Immature natural killer cell (primary cell): ENCODE results near the gene FFAR3. TPM values are rescaled to one million over a fixed set of nuclear protein-coding genes. Genes with fewer than 3 reads are reported as not detected.
"Not testable (repeated sequence)": the region's sequence is repeated elsewhere in the genome, so short reads cannot be mapped to it uniquely, and the experiment has no call there.

Experiments
- DNase-seq, 3 donors: peaks; one replicate each; pipeline ENCODE4 v3.0.0; 2022; ENCODE audit warnings: mixed read lengths in 1 of 3
- H3K27ac Mint-ChIP-seq, 6 donors: one replicate each; pipeline ENCODE4 v1.8.0; 2020; ENCODE audit warnings: mixed read lengths in 6 of 6, mild to moderate bottlenecking in 5 of 6, inconsistent platforms in 4 of 6, moderate library complexity in 3 of 6
- H3K27me3 Mint-ChIP-seq, 3 donors: one replicate each; pipeline ENCODE4 v1.8.0; 2020 to 2021; ENCODE audit warnings: low read depth in 3 of 3, mild to moderate bottlenecking in 3 of 3, mixed read lengths in 3 of 3, moderate library complexity in 3 of 3, inconsistent platforms in 1 of 3
- H3K36me3 Mint-ChIP-seq, 3 donors: one replicate each; pipeline ENCODE4 v1.8.0; 2020; ENCODE audit warnings: mixed read lengths in 3 of 3, inconsistent platforms in 2 of 3, mild to moderate bottlenecking in 2 of 3
- H3K4me1 Mint-ChIP-seq, 2 donors: one replicate each; pipeline ENCODE4 v1.8.0; 2020; ENCODE audit warnings: inconsistent platforms in 2 of 2, mild to moderate bottlenecking in 2 of 2, mixed read lengths in 2 of 2, moderate library complexity in 1 of 2
- H3K4me3 Mint-ChIP-seq, 5 donors: one replicate each; pipeline ENCODE4 v1.8.0; 2020; ENCODE audit warnings: mild to moderate bottlenecking in 5 of 5, mixed read lengths in 5 of 5, inconsistent platforms in 3 of 5, moderate library complexity in 3 of 5
- H3K9me3 Mint-ChIP-seq, 6 donors: one replicate each; pipeline ENCODE4 v1.8.0; 2020; ENCODE audit warnings: mild to moderate bottlenecking in 6 of 6, mixed read lengths in 6 of 6, inconsistent platforms in 4 of 6, moderate library complexity in 3 of 6
- polyA plus RNA-seq, 3 donors: library from polyadenylated mRNA; unstranded; fragments of 300-500 nt; fragmentation: Illumina TruSeq; gene quantifications; one replicate each; pipeline ENCODE4 v1.2.3, GENCODE V29; 2021

Gene FFAR3
- polyA plus RNA-seq, 3 donors from 2014 or later: not detected

GRCh38 chr19:35349614-35350521, 8.4 kb upstream of the FFAR3 start:
- Mint-ChIP-seq H3K36me3 (no peaks in the 10 kb centered on the region), H3K9me3 (no peaks in the 10 kb centered on the region), H3K4me3 (no peak overlapping the region), H3K27ac (peak overlapping the region in 1 of 6 donors; percentile 33), H3K27me3 (peaks cover 2 to 8% (median 8%) of the 10 kb centered on the region in 3 donors), H3K4me1 (peaks cover 22 to 29% of the 10 kb centered on the region in 2 donors)
- no peak for DNase-seq

DNA sequence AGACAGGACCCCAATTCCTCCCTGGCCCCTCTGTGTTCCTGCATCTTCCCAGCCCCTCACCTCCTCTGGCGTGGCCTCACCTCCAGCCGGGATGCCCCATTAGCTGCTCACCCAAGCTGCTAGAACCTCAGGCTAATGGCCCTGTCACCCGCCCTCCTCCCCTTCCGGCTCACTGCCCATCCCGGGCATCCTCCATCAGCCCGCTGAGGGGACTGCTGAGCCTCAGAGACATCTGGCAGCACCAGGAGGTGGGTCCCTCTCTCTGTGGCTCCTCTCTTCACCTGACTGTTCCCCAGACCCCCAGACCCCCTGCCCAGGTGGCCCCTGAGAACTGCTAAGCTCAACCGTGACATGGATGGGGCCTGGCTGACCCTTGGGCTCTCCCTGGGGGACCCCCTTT, 7.7 kb upstream of the FFAR3 start:
- H3K36me3 Mint-ChIP-seq: no peaks in the 10 kb centered on the region
- DNase-seq: no peak
- H3K4me3 Mint-ChIP-seq: no peak overlapping the region
- H3K27me3 Mint-ChIP-seq: peaks cover 2 to 8% (median 8%) of the 10 kb centered on the region in 3 donors
- no peaks in the 10 kb centered on the region for H3K9me3 Mint-ChIP-seq
- H3K4me1 Mint-ChIP-seq: peaks cover 27 to 34% of the 10 kb centered on the region in 2 donors
- H3K27ac Mint-ChIP-seq: no peak overlapping the region

DNA sequence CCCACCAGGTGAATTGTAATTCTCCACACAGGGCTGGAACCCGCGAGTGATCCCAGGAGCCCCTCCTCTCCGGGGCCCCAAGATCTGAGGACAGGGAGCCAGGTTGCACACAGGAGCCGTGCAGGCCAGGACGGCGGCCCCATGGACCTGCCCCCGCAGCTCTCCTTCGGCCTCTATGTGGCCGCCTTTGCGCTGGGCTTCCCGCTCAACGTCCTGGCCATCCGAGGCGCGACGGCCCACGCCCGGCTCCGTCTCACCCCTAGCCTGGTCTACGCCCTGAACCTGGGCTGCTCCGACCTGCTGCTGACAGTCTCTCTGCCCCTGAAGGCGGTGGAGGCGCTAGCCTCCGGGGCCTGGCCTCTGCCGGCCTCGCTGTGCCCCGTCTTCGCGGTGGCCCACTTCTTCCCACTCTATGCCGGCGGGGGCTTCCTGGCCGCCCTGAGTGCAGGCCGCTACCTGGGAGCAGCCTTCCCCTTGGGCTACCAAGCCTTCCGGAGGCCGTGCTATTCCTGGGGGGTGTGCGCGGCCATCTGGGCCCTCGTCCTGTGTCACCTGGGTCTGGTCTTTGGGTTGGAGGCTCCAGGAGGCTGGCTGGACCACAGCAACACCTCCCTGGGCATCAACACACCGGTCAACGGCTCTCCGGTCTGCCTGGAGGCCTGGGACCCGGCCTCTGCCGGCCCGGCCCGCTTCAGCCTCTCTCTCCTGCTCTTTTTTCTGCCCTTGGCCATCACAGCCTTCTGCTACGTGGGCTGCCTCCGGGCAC, 6.7 kb upstream of the FFAR3 start:
- Mint-ChIP-seq H3K4me1 (peaks cover 28 to 30% of the 10 kb centered on the region in 2 donors), H3K36me3 (no peaks in the 10 kb centered on the region), H3K4me3 (no peak overlapping the region)

GRCh38 chr19:35352177-35352447, 6.1 kb upstream of the FFAR3 start:
- Mint-ChIP-seq H3K4me1 (peaks cover 23 to 25% of the 10 kb centered on the region in 2 donors), H3K27me3 (peaks cover 0 to 6% (median 2%) of the 10 kb centered on the region in 3 donors), H3K9me3 (no peaks in the 10 kb centered on the region), H3K27ac (no peak overlapping the region), H3K4me3 (no peak overlapping the region), H3K36me3 (no peaks in the 10 kb centered on the region)
- DNase-seq: no peak

More for the DNA sequence above, 6.7 kb upstream of the FFAR3 start:
- DNase-seq: no peak
- Mint-ChIP-seq H3K27me3 (peaks cover 2 to 7% (median 3%) of the 10 kb centered on the region in 3 donors), H3K27ac (no peak overlapping the region), H3K9me3 (no peaks in the 10 kb centered on the region)

- H3K9me3 Mint-ChIP-seq: no peaks in the 10 kb centered on the region
- peaks cover 0 to 7% (median 2%) of the 10 kb centered on the region in 3 donors for H3K27me3 Mint-ChIP-seq
- peak overlapping the region in 2 of 6 donors; percentile 35 to 43 for H3K27ac Mint-ChIP-seq
These were observed 5.6 kb upstream of the FFAR3 start for GRCh38 chr19:35352448-35353304.

DNA sequence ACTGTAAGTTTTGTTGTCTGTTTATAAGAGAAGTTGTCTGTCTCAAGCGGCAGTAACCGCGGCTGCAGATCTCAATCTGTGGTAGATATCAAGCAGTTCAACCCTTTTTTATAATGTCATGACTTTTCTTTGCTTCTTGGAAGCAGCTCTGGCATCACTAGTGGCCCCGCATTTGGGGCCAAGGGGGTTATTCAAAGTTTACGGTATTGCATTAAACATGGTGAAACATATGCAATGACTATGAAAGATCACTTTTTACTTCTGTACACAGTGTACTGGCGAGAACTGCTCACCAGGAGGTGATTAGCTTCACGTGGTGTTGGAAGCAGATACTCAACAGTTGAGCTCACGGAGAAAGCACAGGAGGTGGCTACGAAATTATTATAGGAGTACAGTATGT, 4.6 kb upstream of the FFAR3 start:
- Mint-ChIP-seq H3K27ac (no peak overlapping the region), H3K9me3 (no peaks in the 10 kb centered on the region), H3K4me3 (no peak overlapping the region), H3K4me1 (peaks cover 14 to 23% of the 10 kb centered on the region in 2 donors), H3K36me3 (no peaks in the 10 kb centered on the region), H3K27me3 (peaks cover 0 to 7% (median 7%) of the 10 kb centered on the region in 3 donors)
- no peak for DNase-seq

More at GRCh38 chr19:35352448-35353304, 5.6 kb upstream of the FFAR3 start:
- peak; percentile 67 to 75 (median 69) for DNase-seq
- H3K36me3 Mint-ChIP-seq: no peaks in the 10 kb centered on the region
- H3K4me1 Mint-ChIP-seq: peaks cover 18 to 20% of the 10 kb centered on the region in 2 donors
- H3K4me3 Mint-ChIP-seq: no peak overlapping the region

DNA sequence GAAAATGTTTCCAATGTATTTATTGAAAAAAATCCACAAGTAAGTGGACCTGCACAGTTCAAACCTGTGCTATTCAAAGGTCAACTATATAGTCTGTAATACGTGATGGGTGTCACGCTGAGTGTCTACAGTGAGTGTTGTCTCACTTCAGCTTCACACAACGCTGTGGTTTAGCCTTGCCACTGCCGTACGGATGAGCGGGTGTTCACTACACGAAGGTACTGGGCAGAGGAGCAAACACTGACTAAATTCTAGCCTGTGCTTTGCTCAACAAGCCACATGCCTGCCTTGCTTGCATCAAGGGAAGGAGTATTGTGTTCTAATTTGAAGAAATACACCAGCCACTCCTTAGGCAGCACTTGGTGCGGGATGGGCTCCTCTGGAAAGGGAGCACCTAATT, 3.4 kb upstream of the FFAR3 start:
- H3K27me3 Mint-ChIP-seq: peaks cover 0 to 7% (median 7%) of the 10 kb centered on the region in 3 donors
- no peaks in the 10 kb centered on the region for H3K36me3 Mint-ChIP-seq
- H3K4me1 Mint-ChIP-seq: peaks cover 14 to 23% of the 10 kb centered on the region in 2 donors
- peak; percentile 35 to 56 (median 42) for DNase-seq
- no peaks in the 10 kb centered on the region for H3K9me3 Mint-ChIP-seq
- peak overlapping the region in 2 of 5 donors; percentile 15 to 53 for H3K4me3 Mint-ChIP-seq
- H3K27ac Mint-ChIP-seq: peak overlapping the region in 4 of 6 donors; percentile 23 to 80 (median 48)

- no peak overlapping the region for H3K4me3 Mint-ChIP-seq
- no peak for DNase-seq
- peaks cover 14 to 23% of the 10 kb centered on the region in 2 donors for H3K4me1 Mint-ChIP-seq
- no peaks in the 10 kb centered on the region for H3K9me3 Mint-ChIP-seq
- peaks cover 0 to 7% (median 7%) of the 10 kb centered on the region in 3 donors for H3K27me3 Mint-ChIP-seq
- H3K27ac Mint-ChIP-seq: peak overlapping the region in 1 of 6 donors; percentile 64
- H3K36me3 Mint-ChIP-seq: no peaks in the 10 kb centered on the region
These were observed 2.3 kb upstream of the FFAR3 start for GRCh38 chr19:35355791-35356460.

GRCh38 chr19:35358834-35359233, 574 bp downstream of the FFAR3 start:
- not testable (repeated sequence) for H3K27me3 Mint-ChIP-seq, H3K36me3 Mint-ChIP-seq, DNase-seq, H3K9me3 Mint-ChIP-seq, H3K27ac Mint-ChIP-seq, H3K4me3 Mint-ChIP-seq
- H3K4me1 Mint-ChIP-seq: peaks cover 8 to 18% of the 10 kb centered on the region in 2 donors

- H3K4me3 Mint-ChIP-seq, H3K27me3 Mint-ChIP-seq, DNase-seq, H3K27ac Mint-ChIP-seq, H3K36me3 Mint-ChIP-seq, H3K9me3 Mint-ChIP-seq: not testable (repeated sequence)
- peaks cover 8 to 18% of the 10 kb centered on the region in 2 donors for H3K4me1 Mint-ChIP-seq
These were observed 1.1 kb downstream of the FFAR3 start for GRCh38 chr19:35359395-35359794.

GRCh38 chr19:35360081-35360480, 1.8 kb downstream of the FFAR3 start:
- H3K4me3 Mint-ChIP-seq, H3K27me3 Mint-ChIP-seq, H3K36me3 Mint-ChIP-seq, H3K27ac Mint-ChIP-seq, H3K9me3 Mint-ChIP-seq, DNase-seq: not testable (repeated sequence)
- H3K4me1 Mint-ChIP-seq: peaks cover 2 to 13% of the 10 kb centered on the region in 2 donors

- Mint-ChIP-seq H3K36me3 (no peaks in the 10 kb centered on the region), H3K4me3 (no peak overlapping the region), H3K27me3 (peaks cover under 1 to 6% (median 5%) of the 10 kb centered on the region in 3 donors), H3K4me1 (peaks cover 0 to 9% of the 10 kb centered on the region in 2 donors), H3K27ac (no peak overlapping the region), H3K9me3 (no peaks in the 10 kb centered on the region)
- DNase-seq: no peak
These were observed 2.7 kb downstream of the FFAR3 start for GRCh38 chr19:35360880-35361420.
